Neural progenitor cell (in vitro differentiated cells): Measurements from ENCODE around the gene CTNNBIP1.

Source experiments
- CTCF ChIP-seq: fragments of 200-600 bp; sonication (generic); IDR thresholded peaks from 2 replicates; pipeline ENCODE4 v1.5.1; 2017; ENCODE audit warnings: antibody characterized with exemption, mild to moderate bottlenecking
- EZH2 ChIP-seq: fragments of 200-600 bp; sonication (generic); IDR thresholded peaks from 2 replicates; pipeline ENCODE4 v1.6.1; 2017; ENCODE audit warnings: antibody characterized with exemption, mild to moderate bottlenecking, moderate library complexity
- EZH2phosphoT487 ChIP-seq: fragments of 200-600 bp; sonication (generic); IDR thresholded peaks from 2 replicates; pipeline ENCODE4 v1.6.1; 2017; ENCODE audit warnings: antibody characterized with exemption

- TF ChIP-seq CTCF (no peak), EZH2 (no peak), EZH2phosphoT487 (no peak)
These were observed 35.7 kb downstream of the CTNNBIP1 start for GRCh38 chr1:9874412-9874811.
